ENCODE results near the gene ATL3.
A peak's percentile ranks its signal among the peaks of the same experiment; 100 is the strongest.
"Not testable (repeated sequence)": the region's sequence is repeated elsewhere in the genome, so short reads cannot be mapped to it uniquely, and the experiment has no call there.

The ATL3 gene

GRCh38 chr11:63681321-63682065 is 10.3 kb upstream of the ATL3 start, which contains the start of gene RTN3:
TSS of gene RTN3 (plus strand) at chr11:63681500. CDS start at chr11:63681637, 137 bp downstream.
- DNase-seq, result peak; percentile 100

- DNase-seq, result peak; percentile 72
Measured at GRCh38 chr11:63680834-63681320, 9.7 kb upstream of the ATL3 start.

- DNase-seq, result no peak
Measured at GRCh38 chr11:63673579-63673978, 2.4 kb upstream of the ATL3 start.

DNA sequence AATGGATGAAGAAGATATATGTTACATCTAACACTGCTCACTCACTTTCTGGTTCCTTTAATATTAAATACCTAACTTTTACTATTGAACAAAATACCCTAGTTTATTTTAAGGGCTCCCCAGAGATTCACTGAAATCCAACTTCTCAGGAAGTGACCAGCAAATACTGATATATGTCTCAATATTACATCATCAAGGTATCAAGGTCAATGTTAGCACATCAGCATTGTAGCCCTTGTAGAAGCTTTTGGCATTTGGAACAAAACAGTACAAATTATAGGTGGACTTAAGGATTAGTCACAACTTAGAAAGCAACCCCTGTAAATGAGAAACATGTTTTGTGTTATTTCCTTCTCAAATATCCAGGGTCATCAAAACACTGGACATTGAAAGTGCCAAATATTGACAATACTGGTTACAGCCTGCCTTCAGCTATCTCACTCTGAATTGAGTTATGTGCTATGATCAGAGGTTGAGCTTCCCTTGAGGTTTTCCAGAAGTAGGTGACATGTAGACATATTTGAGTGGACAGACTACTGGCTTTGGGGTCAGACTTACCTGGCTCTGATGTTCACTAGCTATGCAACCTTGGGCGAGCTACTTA is 1.9 kb upstream of the ATL3 start:
- no peak for DNase-seq

GRCh38 chr11:63672156-63672463 is 934 bp upstream of the ATL3 start:
- no peak for DNase-seq

GRCh38 chr11:63670433-63671321 is 499 bp downstream of the ATL3 start:
- peak; percentile 82 for DNase-seq

DNA sequence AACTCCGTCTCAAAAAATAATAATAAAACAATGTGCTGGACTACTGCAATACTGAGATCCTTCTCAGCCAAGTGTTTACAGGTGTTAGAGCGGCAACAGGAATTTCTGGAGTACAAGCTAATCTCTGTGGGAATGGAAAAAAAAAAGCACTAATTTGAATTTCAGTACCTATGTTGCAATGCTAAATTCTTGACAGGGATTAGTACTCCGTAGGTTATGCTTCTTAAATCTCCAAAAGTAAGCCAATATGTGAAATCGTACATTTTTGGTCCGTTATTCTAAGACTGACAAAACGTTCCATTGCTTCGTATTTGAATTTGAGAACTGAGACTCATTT is 1.1 kb downstream of the ATL3 start:
- DNase-seq, result no peak

- DNase-seq, result no peak
Measured at GRCh38 chr11:63667995-63668795, 3.0 kb downstream of the ATL3 start.

DNA sequence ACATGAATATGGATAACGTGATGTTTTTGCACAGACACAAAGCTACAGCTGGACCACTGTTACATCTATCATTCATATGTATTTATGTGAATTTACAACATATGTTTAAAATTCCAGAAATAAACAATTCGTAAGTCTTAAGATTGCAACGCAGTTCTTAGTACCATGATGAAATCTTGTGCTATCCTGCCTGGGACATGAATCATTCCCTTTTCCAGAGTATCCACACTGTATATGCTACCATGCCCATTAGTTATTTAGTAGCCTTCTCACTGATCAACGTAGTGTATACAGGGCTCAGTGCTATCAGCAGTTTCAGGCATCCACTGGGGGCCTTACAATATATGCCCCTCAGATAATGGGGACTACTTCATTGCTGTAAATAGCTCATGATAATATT is 4.3 kb downstream of the ATL3 start:
- DNase-seq, result no peak

DNA sequence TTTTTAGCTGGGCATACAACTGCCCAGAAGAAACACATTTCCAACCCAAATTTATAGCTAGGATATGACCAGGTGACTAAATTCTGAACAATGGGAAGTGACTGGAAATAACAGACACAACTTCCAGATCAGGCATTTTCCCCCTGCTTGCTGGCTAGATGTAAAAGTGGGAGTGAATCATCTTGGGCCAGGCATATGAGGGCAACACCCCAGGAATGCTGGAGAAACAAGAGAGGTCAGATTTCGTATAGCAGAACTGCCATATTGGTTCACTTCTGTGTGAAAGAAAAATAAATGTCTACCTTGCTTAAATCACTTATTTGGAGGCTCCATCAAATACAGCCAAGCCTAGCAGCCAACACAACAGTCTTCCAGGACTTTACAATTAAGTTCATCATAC is 7.4 kb downstream of the ATL3 start:
- DNase-seq, result no peak

GRCh38 chr11:63660972-63661371 is 10.2 kb downstream of the ATL3 start:
- no peak for DNase-seq

GRCh38 chr11:63652671-63653070 is 18.5 kb downstream of the ATL3 start:
- no peak for DNase-seq

- DNase-seq, result no peak
Measured at GRCh38 chr11:63643205-63643604, 28.0 kb downstream of the ATL3 start.

DNA sequence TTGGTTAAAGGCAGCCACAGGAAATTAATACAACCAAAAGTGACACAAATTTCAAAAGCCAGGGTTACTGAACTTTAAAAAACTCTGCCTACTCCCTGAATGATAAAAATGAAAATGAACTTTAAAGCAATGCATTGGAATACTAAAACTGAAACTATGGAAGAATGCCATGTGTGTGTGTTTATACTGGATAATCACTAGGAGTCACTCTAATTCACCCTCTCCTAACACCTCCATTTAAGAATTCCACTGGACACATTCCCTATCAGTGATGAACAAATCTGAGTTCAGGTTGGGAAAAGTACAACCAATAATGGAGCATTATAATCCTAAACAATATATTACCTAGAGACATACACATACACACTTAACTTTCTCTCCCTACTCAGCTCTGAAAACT is 29.4 kb downstream of the ATL3 start:
- DNase-seq, result no peak

DNA sequence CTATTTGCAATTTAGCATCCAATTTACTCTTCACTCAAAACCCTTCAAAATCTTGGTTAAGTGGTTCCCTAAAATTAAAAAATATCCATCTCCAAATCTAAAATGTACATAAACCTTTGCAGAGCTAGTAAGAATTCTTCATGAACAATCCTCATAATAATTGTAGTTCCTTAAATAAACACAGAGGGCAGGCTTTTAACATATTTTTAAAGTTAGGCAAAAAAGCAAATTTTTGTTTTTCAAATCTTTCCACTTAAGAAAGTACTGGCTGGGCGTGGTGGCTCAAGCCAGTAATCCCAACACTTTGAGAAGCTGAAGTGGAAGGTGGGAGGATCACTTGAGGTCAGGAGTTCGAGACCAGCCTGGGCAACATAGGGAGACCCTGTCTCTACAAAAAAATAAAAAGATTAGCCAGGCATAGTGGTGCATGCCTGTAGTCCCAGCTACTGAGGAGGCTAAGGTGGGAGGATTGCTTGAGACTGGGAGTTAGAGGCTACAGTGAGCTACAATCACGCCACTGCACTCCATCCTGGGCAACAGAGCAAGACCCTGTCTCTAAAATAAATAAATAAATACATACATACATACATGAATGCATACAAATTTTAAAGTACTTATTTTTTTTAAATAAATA is 31.9 kb downstream of the ATL3 start:
- DNase-seq, result no peak

DNA sequence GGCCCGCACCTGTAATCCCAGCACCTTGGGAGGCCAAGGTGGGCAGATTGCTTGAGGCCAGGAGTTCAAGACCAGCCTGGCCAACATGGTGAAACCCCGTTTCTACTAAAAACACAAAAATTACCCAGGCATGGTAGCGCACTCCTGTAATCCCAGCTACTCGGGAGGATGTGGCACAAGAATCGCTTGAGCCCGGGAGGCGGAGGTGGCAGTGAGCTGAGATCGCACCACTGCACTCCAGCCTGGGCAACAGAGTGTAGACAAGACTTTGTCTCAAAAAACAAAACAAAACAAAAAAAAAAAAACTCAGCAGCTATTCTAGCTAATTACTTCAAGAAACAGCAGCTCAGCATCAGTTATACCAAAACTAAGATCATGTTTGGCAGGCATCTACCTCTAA is 32.7 kb downstream of the ATL3 start:
- DNase-seq, result not testable (repeated sequence)

DNA sequence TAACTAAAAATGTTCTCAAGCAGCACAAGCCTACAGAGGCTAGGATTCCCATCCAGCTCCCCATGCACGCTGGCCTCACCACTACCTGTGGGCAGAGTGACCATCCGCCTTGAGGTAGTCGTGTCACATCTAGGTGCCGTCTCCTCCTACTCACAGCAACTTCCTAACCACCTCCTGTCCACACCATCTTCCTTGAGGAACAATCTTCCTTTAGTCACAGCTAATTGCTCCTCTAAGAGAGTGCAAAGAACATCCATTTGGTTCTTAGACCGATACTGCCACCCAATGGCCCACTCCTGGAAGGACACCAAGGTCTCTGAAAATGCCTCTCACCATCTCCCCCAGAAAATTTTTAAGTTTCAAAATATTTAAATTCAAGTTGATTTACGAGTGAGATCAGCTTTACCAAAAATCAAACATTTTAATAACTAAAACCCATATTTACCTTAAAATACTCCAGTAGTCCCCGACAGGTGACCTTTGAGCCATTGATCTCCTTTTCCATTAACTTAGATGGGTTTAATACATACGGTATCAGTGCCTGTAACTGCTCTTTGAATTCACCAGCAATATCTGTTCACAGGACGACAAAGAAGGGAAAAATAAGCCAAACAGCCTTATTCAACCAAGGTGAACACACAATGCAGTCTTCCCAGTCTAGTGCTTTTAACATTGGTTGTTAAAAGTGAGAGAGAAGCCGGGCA is 35.3 kb downstream of the ATL3 start:
- DNase-seq, result peak; percentile 85

- DNase-seq, result no peak
Measured at GRCh38 chr11:63629426-63629825, 41.8 kb downstream of the ATL3 start.

- no peak for DNase-seq
Measured at GRCh38 chr11:63623513-63624140, 47.5 kb downstream of the ATL3 start.

- DNase-seq, result no peak
Measured at GRCh38 chr11:63622323-63622722, 48.9 kb downstream of the ATL3 start.

GRCh38 chr11:63621071-63621470 is 50.1 kb downstream of the ATL3 start:
- no peak for DNase-seq
